GM12878 (cell line): ENCODE measurements around the gene GOLPH3. TPM values are rescaled to one million over a fixed set of nuclear protein-coding genes. Genes with fewer than 3 reads are reported as not detected.

Experiments used
- ATAC-seq: fragments of 200-7000 bp; cut with Tn5 transposase; 3 replicates; pipeline ENCODE4 v1.9.1; 2020; ENCODE audit warnings: mild to moderate bottlenecking, moderate library complexity
- BruUV-seq: library from RNA; stranded (reverse); fragments of 400-500 nt; replicated peaks from 2 replicates; lab custom pipeline; 2021; lab: Mats Ljungman, UMichigan
- CTCF ChIA-PET: fragments of 300-600 bp; sonication (Branson Sonifier 250); formaldehyde crosslinking; extraction: SDS; loops from one replicate; lab custom pipeline; 2021; ENCODE audit warnings: inconsistent platforms; lab: Yijun Ruan, JAX
- POLR2A ChIA-PET: fragments of 350-600 bp; formaldehyde crosslinking; extraction: SDS; loops from one replicate; lab custom pipeline; 2021; ENCODE audit warnings: inconsistent platforms; lab: Charles Lee
- RAD21 ChIA-PET: fragments of 300-600 bp; sonication (Branson Sonifier 250); formaldehyde crosslinking; loops from one replicate; lab custom pipeline; 2023; ENCODE audit warnings: antibody characterized with exemption; ENCODE audit not compliant: unreplicated experiment; lab: Charles Lee
- SMC1A ChIA-PET: fragments of 300-600 bp; sonication (Branson Sonifier 250); formaldehyde crosslinking; loops from one replicate; lab custom pipeline; 2023; ENCODE audit not compliant: unreplicated experiment, uncharacterized antibody; lab: Charles Lee
- DNase-seq: peaks from one replicate; pipeline ENCODE4 v3.0.0-alpha.2; 2011; ENCODE audit warnings: low read depth, low spot score
- FAIRE-seq: peaks from 3 replicates; lab custom pipeline; 2011; peaks lifted over from hg19 to GRCh38; lab: Jason Lieb, UNC
- H2AFZ ChIP-seq: 2 replicates; pipeline ENCODE4 v1.6.0; 2011; ENCODE audit warnings: low read depth, low read length, control low read depth; ENCODE audit not compliant: control insufficient read depth
- H3K27ac ChIP-seq: 2 replicates; pipeline ENCODE4 v1.5.1; 2011; ENCODE audit warnings: control low read depth; ENCODE audit not compliant: control insufficient read depth, insufficient read depth
- H3K27me3 ChIP-seq, 2 experiments: replicated peaks in 1 of 2; 2 replicates each; pipeline versions ENCODE4 v1.6.0 to v1.6.1; 2011; ENCODE audit warnings: low read length in 1 of 2; ENCODE audit not compliant: control insufficient read depth in 2 of 2, insufficient read depth in 2 of 2
- H3K36me3 ChIP-seq, 2 experiments: 2 replicates each; pipeline ENCODE4 v1.5.1; 2011; ENCODE audit warnings: low read length in 1 of 2; ENCODE audit not compliant: control insufficient read depth in 2 of 2, insufficient read depth in 2 of 2
- H3K4me1 ChIP-seq: 2 replicates; pipeline ENCODE4 v1.6.1; 2011; ENCODE audit warnings: mild to moderate bottlenecking, low read length, moderate library complexity, mixed read lengths; ENCODE audit not compliant: control insufficient read depth, insufficient read depth
- H3K4me2 ChIP-seq: 2 replicates; pipeline ENCODE4 v1.6.0; 2011; ENCODE audit warnings: control low read depth; ENCODE audit not compliant: control insufficient read depth, insufficient read depth
- H3K4me3 ChIP-seq: fragments of 200-600 bp; sonication (generic); 2 replicates; pipeline ENCODE4 v1.5.1; 2016
- H3K79me2 ChIP-seq: 2 replicates; pipeline ENCODE4 v1.6.0; 2011; ENCODE audit warnings: low read length; ENCODE audit not compliant: control insufficient read depth, insufficient read depth
- H3K9ac ChIP-seq: 2 replicates; pipeline ENCODE4 v1.8.0; 2011; ENCODE audit warnings: low read length, control low read depth, mixed read lengths; ENCODE audit not compliant: control insufficient read depth, insufficient read depth
- H3K9me3 ChIP-seq: replicated peaks from 3 replicates; pipeline ENCODE4 v1.5.1; 2011; ENCODE audit warnings: mild to moderate bottlenecking, low read length; ENCODE audit not compliant: control insufficient read depth, insufficient read depth
- H4K20me1 ChIP-seq: 2 replicates; pipeline ENCODE4 v1.6.0; 2011; ENCODE audit not compliant: control insufficient read depth, insufficient read depth
- BHLHE40 ChIP-seq, 2 experiments: fragments of 450-650 bp in 1 of 2; IDR thresholded peaks; 2 replicates each; pipeline ENCODE4 v1.6.1; 2011 to 2017; ENCODE audit warnings: low read depth in 2 of 2, borderline replicate concordance in 1 of 2, improper control_type of control experiment in 1 of 2, low read length in 1 of 2, mild to moderate bottlenecking in 1 of 2
- BMI1 ChIP-seq: fragments of 450-650 bp; IDR thresholded peaks from 2 replicates; pipeline ENCODE4 v1.6.1; 2016; ENCODE audit warnings: mild to moderate bottlenecking, moderate library complexity, borderline replicate concordance
- DPF2 ChIP-seq: fragments of 450-650 bp; IDR thresholded peaks from 2 replicates; pipeline ENCODE4 v1.6.1; 2017; ENCODE audit warnings: mild to moderate bottlenecking
- E2F4 ChIP-seq: IDR thresholded peaks from 2 replicates; pipeline ENCODE4 v1.6.1; 2012; ENCODE audit warnings: low read depth, low read length, improper control_type of control experiment
- EED ChIP-seq: sonication (generic); IDR thresholded peaks from 2 replicates; pipeline ENCODE4 v1.6.1; 2016; ENCODE audit warnings: antibody characterized with exemption, low read depth
- EZH2 ChIP-seq: IDR thresholded peaks from 2 replicates; pipeline ENCODE4 v1.6.1; 2012; ENCODE audit warnings: low read depth, mild to moderate bottlenecking, control low read depth, inconsistent platforms, low read length, borderline replicate concordance; ENCODE audit not compliant: control insufficient read depth
- HSF1 ChIP-seq: fragments of 150-350 bp; IDR thresholded peaks from 2 replicates; pipeline ENCODE4 v1.6.1; 2014; ENCODE audit warnings: mild to moderate bottlenecking, low read depth, low read length
- IKZF2 ChIP-seq, 2 experiments: fragments of 450-650 bp; IDR thresholded peaks; 2 replicates each; pipeline ENCODE4 v1.6.1; 2017; ENCODE audit warnings: mild to moderate bottlenecking in 2 of 2, moderate library complexity in 2 of 2
- MEF2B ChIP-seq: fragments of 450-650 bp; IDR thresholded peaks from 2 replicates; pipeline ENCODE4 v1.6.1; 2018; ENCODE audit warnings: mild to moderate bottlenecking, moderate library complexity; ENCODE audit not compliant: partially characterized antibody, poor library complexity, severe bottlenecking
- NRF1 ChIP-seq: conservative IDR thresholded peaks from 2 replicates; pipeline ENCODE4 v1.6.1; 2011; ENCODE audit warnings: mild to moderate bottlenecking, low read depth, low read length, improper control_type of control experiment
- SMARCA5 ChIP-seq: fragments of 450-650 bp; IDR thresholded peaks from 2 replicates; pipeline ENCODE4 v1.6.1; 2017; ENCODE audit warnings: mild to moderate bottlenecking
- SPI1 ChIP-seq: IDR thresholded peaks from 2 replicates; pipeline ENCODE4 v1.6.1; 2011; ENCODE audit warnings: low read depth, mild to moderate bottlenecking, low read length, moderate library complexity, borderline replicate concordance; ENCODE audit not compliant: insufficient read depth
- TCF3 ChIP-seq: IDR thresholded peaks from 2 replicates; pipeline ENCODE4 v1.6.1; 2012; ENCODE audit warnings: low read depth, mild to moderate bottlenecking, low read length, borderline replicate concordance; ENCODE audit not compliant: insufficient read depth
- TCF7 ChIP-seq: IDR thresholded peaks from 2 replicates; pipeline ENCODE4 v1.6.1; 2014; ENCODE audit warnings: antibody characterized with exemption, borderline replicate concordance
- ZBED1 ChIP-seq: IDR thresholded peaks from 2 replicates; pipeline ENCODE4 v1.6.1; 2016; ENCODE audit warnings: borderline replicate concordance
- ZBTB33 ChIP-seq: fragments of 450-650 bp; IDR thresholded peaks from 2 replicates; pipeline ENCODE4 v1.6.1; 2017; ENCODE audit warnings: mild to moderate bottlenecking
- ZNF384 ChIP-seq: IDR thresholded peaks from 2 replicates; pipeline ENCODE4 v1.6.1; 2012; ENCODE audit warnings: low read depth, mild to moderate bottlenecking, low read length, improper control_type of control experiment, borderline replicate concordance
- ZZZ3 ChIP-seq: IDR thresholded peaks from 2 replicates; pipeline ENCODE4 v1.6.1; 2011; ENCODE audit warnings: low read depth; ENCODE audit not compliant: control insufficient read depth, insufficient read length
- WGBS: methylation state at CpG from one replicate; pipeline ENCODE4 v1.1.6; 2016; ENCODE audit warnings: low lambda C conversion rate; ENCODE audit not compliant: insufficient replicate concordance, insufficient coverage; ENCODE audit errors: missing lambda C conversion rate; 5-methylcytosine and 5-hydroxymethylcytosine counted together
- in situ Hi-C: fragments of 300-500 bp; cut with MboI; formaldehyde crosslinking; loops from 9 replicates; pipeline ENCODE4 v1.14.3; 2018; ENCODE audit warnings: mixed read lengths
- intact Hi-C: fragments of 100-400 bp; cut with micrococcal nuclease; formaldehyde crosslinking; loops from one replicate; pipeline ENCODE4 v1.14.2; 2022; ENCODE audit not compliant: unreplicated experiment
- polyA plus RNA-seq, 11 experiments: library from polyadenylated mRNA; depleted of rRNA in 4 of 11; unstranded in 6 of 11; stranded (reverse) in 5 of 11; fragments of >200 nt; fragmentation: Nextera tagmentation in 4 of 11; fragmentation: Illumina TruSeq in 1 of 11; extraction: Ambion mirVana in 4 of 11; extraction: Trizol in 1 of 11; gene quantifications; 1 replicate in 1 of 11; 2 replicates in 10 of 11; pipeline versions ENCODE4 v1.2.1 to v1.2.3, GENCODE V29; 2011 to 2016; ENCODE audit warnings: inconsistent platforms in 2 of 11, missing spikeins in 2 of 11, low read depth in 1 of 11
- total RNA-seq, 4 experiments: library from RNA; depleted of rRNA in 3 of 4; stranded (reverse); fragments of >200 nt in 3 of 4; fragmentation: Illumina TruSeq in 1 of 4; extraction: Trizol in 1 of 4; gene quantifications; 2 replicates each; pipeline versions ENCODE4 v1.2.1 to v1.2.3, GENCODE V29; 2013 to 2021

The GOLPH3 gene
- total and polyA plus RNA-seq, 10 of the 15 experiments (the other 5 are each of a cell fraction or from before 2014, with no cell fraction given) = 14.0 to 79.7 (median 43.2) TPM

GRCh38 chr5:32083981-32084430 lies 90.1 kb downstream of the GOLPH3 start:
- H3K4me3 ChIP-seq = no peak overlapping the region
- ChIA-PET CTCF (interaction anchor here (1.1 to 1.5 kb wide), 2 partner anchors 9 kb away, joined by 3 to 9 read pairs; no protein-coding TSS in a partner anchor), SMC1A (interaction anchor here (1.1 kb wide), 1 partner anchor 9 kb away, joined by 3 read pairs; no protein-coding TSS in a partner anchor), POLR2A (no interaction called here), RAD21 (no interaction called here)
- DNase-seq (no peak), FAIRE-seq (no peak), ATAC-seq (no peak)
- H3K9ac ChIP-seq = no peak overlapping the region
- H3K36me3 ChIP-seq = no peaks in the 10 kb centered on the region
- no peaks in the 10 kb centered on the region for H3K27me3 ChIP-seq
- H2AFZ ChIP-seq = no peak overlapping the region
- H4K20me1 ChIP-seq = no peaks in the 10 kb centered on the region
- in situ Hi-C loops (no loop called here), intact Hi-C loops (no loop called here)
- H3K4me2 ChIP-seq = no peak overlapping the region
- BruUV-seq = no TSS peak
- no peaks in the 10 kb centered on the region for H3K9me3 ChIP-seq
- no peak overlapping the region for H3K27ac ChIP-seq
- H3K79me2 ChIP-seq = no peaks in the 10 kb centered on the region
- H3K4me1 ChIP-seq = no peaks in the 10 kb centered on the region
- 60% methylated on average over 10 of the region's 10 CpGs for WGBS
- TF ChIP-seq HSF1 (no peak), SPI1 (no peak), SMARCA5 (no peak), EZH2 (no peak), NRF1 (no peak), ZBTB33 (no peak), DPF2 (no peak), BHLHE40 (IDR thresholded peaks at IDR 0.05; ENCODE audit: borderline replicate concordance in 1 of 2, low read depth in 2 of 2, low read length in 1 of 2) (no peak), IKZF2 (IDR thresholded peaks at IDR 0.05) (no peak), ZZZ3 (no peak), TCF3 (no peak), ZNF384 (no peak), MEF2B (no peak), ZBED1 (no peak), TCF7 (no peak), BMI1 (no peak), E2F4 (no peak), EED (no peak)
